Dendritic cell treated with granulocyte-macrophage colony-stimulating factor and Interleukin-4, amounts not matched to agents 40 ng/mL and 50 ng/mL, for 4 days (primary cell): ENCODE results near the gene SRGAP1.

Experiments used
- H3K27ac Mint-ChIP-seq: one replicate; pipeline ENCODE4 v1.8.0; 2022; ENCODE audit warnings: mild to moderate bottlenecking, mixed read lengths
- H3K27me3 Mint-ChIP-seq: one replicate; pipeline ENCODE4 v1.8.0; 2022; ENCODE audit warnings: mild to moderate bottlenecking, mixed read lengths
- H3K36me3 Mint-ChIP-seq: one replicate; pipeline ENCODE4 v1.8.0; 2022; ENCODE audit warnings: low read depth, mixed read lengths
- H3K4me1 Mint-ChIP-seq: one replicate; pipeline ENCODE4 v1.8.0; 2022; ENCODE audit warnings: low read depth, mixed read lengths
- H3K4me3 Mint-ChIP-seq: one replicate; pipeline ENCODE4 v1.8.0; 2022; ENCODE audit warnings: mild to moderate bottlenecking, moderate library complexity, mixed read lengths
- H3K9me3 Mint-ChIP-seq: one replicate; pipeline ENCODE4 v1.8.0; 2022; ENCODE audit warnings: mixed read lengths
- intact Hi-C: fragments of 100-400 bp; cut with micrococcal nuclease; formaldehyde crosslinking; loops from one replicate; pipeline ENCODE4 v1.15.0; 2022

SRGAP1 gene

GRCh38 chr12:64081008-64081404 lies 236.5 kb downstream of the SRGAP1 start:
- Mint-ChIP-seq H3K27ac (no peak overlapping the region), H3K4me1 (peaks cover 17% of the 10 kb centered on the region), H3K4me3 (no peak overlapping the region), H3K36me3 (peaks cover 17% of the 10 kb centered on the region), H3K27me3 (no peaks in the 10 kb centered on the region), H3K9me3 (no peaks in the 10 kb centered on the region)
- intact Hi-C loops, result loop anchor here (10.0 kb wide), 2 partner anchors 116 to 144 kb away; partner anchors contain the start of gene KICS2

- Mint-ChIP-seq H3K36me3 (peaks cover 17% of the 10 kb centered on the region), H3K27ac (no peak overlapping the region), H3K4me3 (no peak overlapping the region), H3K4me1 (peaks cover 20% of the 10 kb centered on the region), H3K9me3 (no peaks in the 10 kb centered on the region), H3K27me3 (no peaks in the 10 kb centered on the region)
- intact Hi-C loops, result loop anchor here (10.0 kb wide), 2 partner anchors 117 to 143 kb away; partner anchors contain the start of gene KICS2
These were observed 237.6 kb downstream of the SRGAP1 start for GRCh38 chr12:64082116-64082515.

- Mint-ChIP-seq H3K4me1 (peaks cover 28% of the 10 kb centered on the region), H3K9me3 (no peaks in the 10 kb centered on the region), H3K27me3 (no peaks in the 10 kb centered on the region), H3K4me3 (no peak overlapping the region), H3K27ac (no peak overlapping the region), H3K36me3 (peaks cover 17% of the 10 kb centered on the region)
- intact Hi-C loops, result loop anchor here (10.0 kb wide), 2 partner anchors 118 to 142 kb away; partner anchors contain the start of gene KICS2
These were observed 238.4 kb downstream of the SRGAP1 start for GRCh38 chr12:64082866-64083268.

- Mint-ChIP-seq H3K9me3 (no peaks in the 10 kb centered on the region), H3K4me1 (peaks cover 35% of the 10 kb centered on the region), H3K27ac (no peak overlapping the region), H3K4me3 (no peak overlapping the region), H3K36me3 (peaks cover 17% of the 10 kb centered on the region), H3K27me3 (no peaks in the 10 kb centered on the region)
- intact Hi-C loops, result loop anchor here (10.0 kb wide), 2 partner anchors 119 to 141 kb away; partner anchors contain the start of gene KICS2
These were observed 239.0 kb downstream of the SRGAP1 start for GRCh38 chr12:64083285-64084210.

- H3K9me3 Mint-ChIP-seq, result no peaks in the 10 kb centered on the region
- peaks cover 6% of the 10 kb centered on the region for H3K36me3 Mint-ChIP-seq
- H3K4me3 Mint-ChIP-seq, result no peak overlapping the region
- no peaks in the 10 kb centered on the region for H3K27me3 Mint-ChIP-seq
- intact Hi-C loops, result loop anchor here (5.0 to 10.0 kb wide), 4 partner anchors 120 to 243 kb away; partner anchors contain the start of genes KICS2 and SRGAP1
- no peak overlapping the region for H3K27ac Mint-ChIP-seq
- H3K4me1 Mint-ChIP-seq, result peaks cover 51% of the 10 kb centered on the region
These were observed 240.7 kb downstream of the SRGAP1 start for GRCh38 chr12:64085154-64085553.

- Mint-ChIP-seq H3K36me3 (no peaks in the 10 kb centered on the region), H3K27ac (no peak overlapping the region), H3K9me3 (no peaks in the 10 kb centered on the region), H3K27me3 (no peaks in the 10 kb centered on the region), H3K4me1 (peaks cover 54% of the 10 kb centered on the region), H3K4me3 (no peak overlapping the region)
- intact Hi-C loops, result loop anchor here (5.0 to 10.0 kb wide), 4 partner anchors 121 to 244 kb away; partner anchors contain the start of genes KICS2 and SRGAP1
These were observed 241.5 kb downstream of the SRGAP1 start for GRCh38 chr12:64085996-64086395.

GRCh38 chr12:64086946-64087345 lies 242.4 kb downstream of the SRGAP1 start:
- Mint-ChIP-seq H3K36me3 (no peaks in the 10 kb centered on the region), H3K4me3 (no peak overlapping the region), H3K9me3 (no peaks in the 10 kb centered on the region), H3K27ac (no peak overlapping the region), H3K27me3 (no peaks in the 10 kb centered on the region), H3K4me1 (peaks cover 58% of the 10 kb centered on the region)
- intact Hi-C loops, result loop anchor here (5.0 to 10.0 kb wide), 4 partner anchors 122 to 245 kb away; partner anchors contain the start of genes KICS2 and SRGAP1

GRCh38 chr12:64087761-64088160 lies 243.3 kb downstream of the SRGAP1 start:
- intact Hi-C loops, result loop anchor here (5.0 to 10.0 kb wide), 4 partner anchors 123 to 245 kb away; partner anchors contain the start of genes KICS2 and SRGAP1
- H3K9me3 Mint-ChIP-seq, result no peaks in the 10 kb centered on the region

GRCh38 chr12:64088431-64089349 lies 244.2 kb downstream of the SRGAP1 start:
- intact Hi-C loops, result loop anchor here (5.0 to 10.0 kb wide), 4 partner anchors 124 to 246 kb away; partner anchors contain the start of genes KICS2 and SRGAP1
- no peaks in the 10 kb centered on the region for H3K36me3 Mint-ChIP-seq
- peaks cover 53% of the 10 kb centered on the region for H3K4me1 Mint-ChIP-seq
- H3K27me3 Mint-ChIP-seq, result no peaks in the 10 kb centered on the region
- H3K4me3 Mint-ChIP-seq, result peak overlapping the region; percentile 23
- H3K9me3 Mint-ChIP-seq, result no peaks in the 10 kb centered on the region
- peak overlapping the region; percentile 89 for H3K27ac Mint-ChIP-seq

More at GRCh38 chr12:64087761-64088160, 243.3 kb downstream of the SRGAP1 start:
- H3K27me3 Mint-ChIP-seq, result no peaks in the 10 kb centered on the region
- no peaks in the 10 kb centered on the region for H3K36me3 Mint-ChIP-seq
- H3K27ac Mint-ChIP-seq, result peak overlapping the region; percentile 89
- H3K4me3 Mint-ChIP-seq, result no peak overlapping the region
- H3K4me1 Mint-ChIP-seq, result peaks cover 58% of the 10 kb centered on the region

- Mint-ChIP-seq H3K27me3 (no peaks in the 10 kb centered on the region), H3K36me3 (no peaks in the 10 kb centered on the region), H3K9me3 (no peaks in the 10 kb centered on the region), H3K27ac (peak overlapping the region; percentile 89), H3K4me3 (no peak overlapping the region), H3K4me1 (peaks cover 47% of the 10 kb centered on the region)
- intact Hi-C loops, result no loop called here
These were observed 245.5 kb downstream of the SRGAP1 start for GRCh38 chr12:64090047-64090446.

GRCh38 chr12:64091186-64091585 lies 246.7 kb downstream of the SRGAP1 start:
- H3K4me3 Mint-ChIP-seq, result no peak overlapping the region
- intact Hi-C loops, result no loop called here
- H3K27me3 Mint-ChIP-seq, result no peaks in the 10 kb centered on the region
- H3K9me3 Mint-ChIP-seq, result no peaks in the 10 kb centered on the region
- H3K36me3 Mint-ChIP-seq, result no peaks in the 10 kb centered on the region
- peaks cover 42% of the 10 kb centered on the region for H3K4me1 Mint-ChIP-seq
- H3K27ac Mint-ChIP-seq, result peak overlapping the region; percentile 89

- H3K4me1 Mint-ChIP-seq, result peaks cover 37% of the 10 kb centered on the region
- no peaks in the 10 kb centered on the region for H3K9me3 Mint-ChIP-seq
- no peak overlapping the region for H3K4me3 Mint-ChIP-seq
- no peak overlapping the region for H3K27ac Mint-ChIP-seq
- intact Hi-C loops, result no loop called here
- H3K27me3 Mint-ChIP-seq, result no peaks in the 10 kb centered on the region
- no peaks in the 10 kb centered on the region for H3K36me3 Mint-ChIP-seq
These were observed 248.2 kb downstream of the SRGAP1 start for GRCh38 chr12:64092507-64093196.

GRCh38 chr12:64093689-64094088 lies 249.2 kb downstream of the SRGAP1 start:
- Mint-ChIP-seq H3K4me3 (no peak overlapping the region), H3K27me3 (no peaks in the 10 kb centered on the region), H3K36me3 (peaks cover 10% of the 10 kb centered on the region), H3K27ac (no peak overlapping the region), H3K9me3 (no peaks in the 10 kb centered on the region), H3K4me1 (peaks cover 37% of the 10 kb centered on the region)
- intact Hi-C loops, result no loop called here
